Eye (tissue), 1 donor: ENCODE data around the gene MAP3K20.
A peak's percentile ranks its signal among the peaks of the same experiment; 100 is the strongest.

Experiments
- DNase-seq: peaks from one replicate; pipeline ENCODE4 v3.0.0-alpha.2; 2015

The MAP3K20 gene

GRCh38 chr2:173051463-173052215, 24.0 kb upstream of the MAP3K20 start:
- no peak for DNase-seq

GRCh38 chr2:173053043-173053699, 22.5 kb upstream of the MAP3K20 start:
- DNase-seq = no peak

- DNase-seq = no peak
Observed at GRCh38 chr2:173054466-173054865, 21.2 kb upstream of the MAP3K20 start.

GRCh38 chr2:173056705-173057364, 18.8 kb upstream of the MAP3K20 start:
- no peak for DNase-seq

GRCh38 chr2:173058097-173058496, 17.5 kb upstream of the MAP3K20 start:
- no peak for DNase-seq

GRCh38 chr2:173058673-173059072, 17.0 kb upstream of the MAP3K20 start:
- DNase-seq = no peak

GRCh38 chr2:173059292-173059691, 16.4 kb upstream of the MAP3K20 start:
- no peak for DNase-seq

GRCh38 chr2:173059971-173060461, 15.6 kb upstream of the MAP3K20 start:
- DNase-seq = no peak

- DNase-seq = no peak
Observed at GRCh38 chr2:173062801-173063200, 12.8 kb upstream of the MAP3K20 start.

GRCh38 chr2:173064151-173064805, 11.4 kb upstream of the MAP3K20 start:
- DNase-seq = no peak

GRCh38 chr2:173066887-173067676, 8.6 kb upstream of the MAP3K20 start:
- DNase-seq = no peak

- DNase-seq = peak; percentile 74
Observed at GRCh38 chr2:173075056-173075780, 428 bp upstream of the MAP3K20 start.

- DNase-seq = peak; percentile 75
Observed at GRCh38 chr2:173076581-173077345, 1.1 kb downstream of the MAP3K20 start.

GRCh38 chr2:173077506-173078177, 2.0 kb downstream of the MAP3K20 start:
- DNase-seq = peak; percentile 21

- no peak for DNase-seq
Observed at GRCh38 chr2:173079141-173079540, 3.5 kb downstream of the MAP3K20 start.

- no peak for DNase-seq
Observed at GRCh38 chr2:173079973-173080860, 4.6 kb downstream of the MAP3K20 start.

- DNase-seq = no peak
Observed at GRCh38 chr2:173086518-173087213, 11.0 kb downstream of the MAP3K20 start.

GRCh38 chr2:173087214-173087581, 11.6 kb downstream of the MAP3K20 start:
- DNase-seq = no peak
